Gastrocnemius medialis (tissue), 4 donors: Measurements from ENCODE around the gene IL1A. TPM values are rescaled to one million over a fixed set of nuclear protein-coding genes. Genes with fewer than 3 reads are reported as not detected.

ENCODE experiments used
- ATAC-seq, 2 donors: fragments of 150-250 bp; one replicate each; pipeline ENCODE4 v1.9.1; 2016
- DNase-seq, 2 donors: peaks; one replicate each; pipeline ENCODE4 v3.0.0-alpha.2; 2019
- H3K27ac ChIP-seq, 4 donors: fragments of 200-600 bp; sonication (generic); 1 replicate in 1 of 4; 2 replicates in 3 of 4; pipeline ENCODE4 v1.5.1; 2016 to 2018; ENCODE audit warnings: mild to moderate bottlenecking in 2 of 4, moderate library complexity in 1 of 4
- H3K27me3 ChIP-seq, 3 donors: fragments of 200-600 bp; sonication (generic) in 2 of 3; 1 replicate in 1 of 3; 2 replicates in 2 of 3; pipeline versions ENCODE4 v1.5.1 to v1.6.0; 2016 to 2019; ENCODE audit warnings: mild to moderate bottlenecking in 1 of 3, moderate library complexity in 1 of 3
- H3K36me3 ChIP-seq, 2 donors: fragments of 200-600 bp; sonication (generic) in 1 of 2; one replicate each; pipeline ENCODE4 v1.5.1; 2017 to 2018
- H3K4me1 ChIP-seq, 2 donors: fragments of 200-600 bp; sonication (generic) in 1 of 2; one replicate each; pipeline ENCODE4 v1.5.1; 2016 to 2017; ENCODE audit warnings: mild to moderate bottlenecking in 2 of 2
- H3K4me3 ChIP-seq, 4 donors: fragments of 200-600 bp; sonication (generic) in 3 of 4; 1 replicate in 1 of 4; 2 replicates in 3 of 4; pipeline ENCODE4 v1.5.1; 2016 to 2019; ENCODE audit warnings: mild to moderate bottlenecking in 2 of 4
- H3K9me3 ChIP-seq, 3 donors: fragments of 200-600 bp; sonication (generic) in 2 of 3; 1 replicate in 1 of 3; 2 replicates in 2 of 3; pipeline ENCODE4 v1.5.1; 2016 to 2019
- CTCF ChIP-seq, 5 experiments: fragments of 450-650 bp in 3 of 5; fragments of 200-600 bp in 2 of 5; sonication (generic) in 2 of 5; IDR thresholded peaks in 4 of 5; conservative IDR thresholded peaks in 1 of 5; 1 replicate in 4 of 5; 2 replicates in 1 of 5; pipeline ENCODE4 v1.5.1; 2016 to 2019; ENCODE audit warnings: antibody characterized with exemption in 5 of 5, mild to moderate bottlenecking in 3 of 5, moderate library complexity in 3 of 5
- POLR2A ChIP-seq, 2 donors: fragments of 450-650 bp; IDR thresholded peaks; one replicate each; pipeline ENCODE4 v1.6.1; 2017; ENCODE audit warnings: antibody characterized with exemption in 2 of 2, mild to moderate bottlenecking in 2 of 2, moderate library complexity in 2 of 2
- in situ Hi-C, 4 donors: fragments of 200-750 bp; cut with MboI; loops; one replicate each; pipeline versions ENCODE4 v1.15.0 to v1.8.0; 2017; ENCODE audit warnings: low sequenced_read_pairs in 4 of 4
- intact Hi-C: fragments of 100-400 bp; cut with DNase I; formaldehyde crosslinking; loops from one replicate; pipeline ENCODE4 v1.15.1; 2023; ENCODE audit warnings: low total_unique reads
- total RNA-seq, 4 donors: library from RNA; depleted of rRNA; stranded (reverse); fragments of >200 nt; gene quantifications; one replicate each; pipeline versions ENCODE4 v1.1.0 to v1.2.3, GENCODE V29; 2016

IL1A gene
- total RNA-seq, 4 donors from 2014 or later, result not detected

GRCh38 chr2:112764071-112765044 is 19.9 kb downstream of the IL1A start, which contains the start of gene CKAP2L:
CKAP2L (minus strand) TSS chr2:112764609; CDS start chr2:112764598, 11 bp downstream.
- no peak for TF ChIP-seq CTCF (IDR thresholded peaks at IDR 0.05 in 4 of 5, conservative IDR thresholded peaks at IDR 0.05 in 1 of 5)
- TF ChIP-seq POLR2A (IDR thresholded peaks at IDR 0.05), result peak in 1 of 2 donors; percentile 9
- Histone ChIP-seq H3K4me1 (peaks cover 4 to 13% of the 10 kb centered on the region in 2 donors), H3K36me3 (no peaks in the 10 kb centered on the region), H3K9me3 (no peaks in the 10 kb centered on the region), H3K27me3 (no peaks in the 10 kb centered on the region), H3K27ac (peak within 1 kb of the TSS in 3 of 4 donors; percentile 23 to 56 (median 50)), H3K4me3 (peak within 1 kb of the TSS; percentile 76 to 92 (median 80))
- ATAC-seq, result peak; percentile 100
- peak; percentile 93 to 95 for DNase-seq
- in situ Hi-C loops, result no loop called here
- intact Hi-C loops, result no loop called here

GRCh38 chr2:112762276-112762675 is 22.0 kb downstream of the IL1A start:
- ATAC-seq, result no peak
- Histone ChIP-seq H3K9me3 (no peaks in the 10 kb centered on the region), H3K27me3 (no peaks in the 10 kb centered on the region), H3K4me1 (peaks cover 4 to 13% of the 10 kb centered on the region in 2 donors), H3K4me3 (no peak overlapping the region), H3K27ac (no peak overlapping the region), H3K36me3 (no peaks in the 10 kb centered on the region)
- TF ChIP-seq CTCF (IDR thresholded peaks at IDR 0.05 in 4 of 5, conservative IDR thresholded peaks at IDR 0.05 in 1 of 5), result no peak
- TF ChIP-seq POLR2A (IDR thresholded peaks at IDR 0.05), result no peak
- in situ Hi-C loops, result no loop called here
- no peak for DNase-seq
- intact Hi-C loops, result no loop called here

- intact Hi-C loops, result no loop called here
- no peaks in the 10 kb centered on the region for H3K9me3 ChIP-seq
- in situ Hi-C loops, result no loop called here
- peaks cover 2 to 10% of the 10 kb centered on the region in 2 donors for H3K4me1 ChIP-seq
- no peak for TF ChIP-seq CTCF (IDR thresholded peaks at IDR 0.05 in 4 of 5, conservative IDR thresholded peaks at IDR 0.05 in 1 of 5)
- TF ChIP-seq POLR2A (IDR thresholded peaks at IDR 0.05), result no peak
- no peaks in the 10 kb centered on the region for H3K27me3 ChIP-seq
- no peak overlapping the region for H3K27ac ChIP-seq
- DNase-seq, result no peak
- no peak for ATAC-seq
- H3K36me3 ChIP-seq, result no peaks in the 10 kb centered on the region
- no peak overlapping the region for H3K4me3 ChIP-seq
These were observed 24.1 kb downstream of the IL1A start for GRCh38 chr2:112760149-112760548.

GRCh38 chr2:112758711-112759110 is 25.6 kb downstream of the IL1A start:
- no peak for ATAC-seq
- intact Hi-C loops, result no loop called here
- TF ChIP-seq POLR2A (IDR thresholded peaks at IDR 0.05) (no peak), CTCF (IDR thresholded peaks at IDR 0.05 in 4 of 5, conservative IDR thresholded peaks at IDR 0.05 in 1 of 5) (no peak)

More at GRCh38 chr2:112758711-112759110, 25.6 kb downstream of the IL1A start:
- Histone ChIP-seq H3K4me3 (no peak overlapping the region), H3K27me3 (no peaks in the 10 kb centered on the region), H3K27ac (no peak overlapping the region), H3K9me3 (no peaks in the 10 kb centered on the region), H3K36me3 (no peaks in the 10 kb centered on the region), H3K4me1 (no peaks in the 10 kb centered on the region)
- no peak for DNase-seq
- in situ Hi-C loops, result loop anchor here in 1 of 4 donors (10.0 kb wide), 2 partner anchors 116 to 196 kb away; no protein-coding TSS in a partner anchor
